Measurements from ENCODE around the gene RPS6KA3. TPM values are rescaled to one million over a fixed set of nuclear protein-coding genes. Genes with fewer than 3 reads are reported as not detected.

Gene RPS6KA3
- 10 to 100 TPM; 27.8 to 44.9 TPM for total RNA-seq
- 10 to 100 TPM; 18.5 to 27.8 TPM for polyA plus RNA-seq (ENCODE audit: insufficient read length in 2 of 2)
- long read RNA-seq, donor 1, full-length matches to known transcripts, result 2 of 2 reads
- long read RNA-seq, donor 1, partial matches to known transcripts, result 0 of 2 reads
- long read RNA-seq, donor 1, other reads (novel, unspliced or antisense), result 0 of 2 reads
- long read RNA-seq, donor 2, full-length matches to known transcripts, result 1 of 1 reads
- long read RNA-seq, donor 2, partial matches to known transcripts, result 0 of 1 reads
- long read RNA-seq, donor 2, other reads (novel, unspliced or antisense), result 0 of 1 reads
- long read RNA-seq, donor 3, full-length matches to known transcripts, result 2 of 2 reads
- long read RNA-seq, donor 3, partial matches to known transcripts, result 0 of 2 reads
- long read RNA-seq, donor 3, other reads (novel, unspliced or antisense), result 0 of 2 reads
- long read RNA-seq, donor 4, full-length matches to known transcripts, result 3 of 3 reads
- long read RNA-seq, donor 4, partial matches to known transcripts, result 0 of 3 reads
- long read RNA-seq, donor 4, other reads (novel, unspliced or antisense), result 0 of 3 reads

DNA sequence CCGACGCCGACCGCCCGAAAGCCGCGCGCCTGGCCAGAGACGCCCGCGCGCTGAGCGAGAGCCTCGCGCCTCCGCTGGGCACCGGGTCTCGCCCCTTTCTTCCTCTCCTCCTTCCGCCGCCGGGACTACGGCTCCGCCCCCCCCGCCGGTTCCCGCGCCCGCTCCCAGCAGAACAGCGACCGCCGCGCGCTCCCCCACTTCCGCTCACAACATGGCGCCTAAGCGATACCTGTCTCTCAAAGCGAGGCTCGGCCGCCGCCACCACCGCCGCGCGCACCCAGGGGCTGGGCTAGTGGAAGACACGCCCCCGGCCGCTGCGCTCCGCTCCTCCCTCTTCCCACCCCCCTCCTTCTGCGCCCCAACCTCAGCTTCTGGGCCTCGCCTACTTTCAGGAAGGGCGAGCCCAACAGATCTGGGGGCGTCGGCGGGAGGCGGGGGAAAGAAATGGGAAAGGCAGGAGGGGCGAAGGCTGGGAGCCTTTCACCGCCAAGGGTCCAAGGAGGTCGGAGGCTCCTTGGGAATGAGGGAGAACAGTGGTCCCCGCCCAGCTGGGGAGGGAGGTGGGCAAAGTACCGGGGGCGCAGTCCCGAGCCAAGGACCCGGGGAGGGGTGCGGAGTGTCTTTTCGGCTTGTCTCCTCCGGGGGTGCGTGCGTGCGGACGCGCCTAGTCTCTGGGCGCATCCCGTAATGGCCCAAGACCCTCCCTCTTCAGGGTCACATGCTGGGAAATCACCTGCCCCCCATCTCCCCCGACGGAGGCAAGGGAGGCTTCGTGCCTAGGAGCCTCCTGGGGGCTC lies at the start of gene RPS6KA3:
Gene RPS6KA3 (minus strand): TSS at position 100 of the 797 bp plus-strand sequence. CDS start 277 bp downstream, outside the sequence.
- Histone ChIP-seq H3K9me3 (ENCODE audit: control insufficient read depth, insufficient read depth, low read length) (no peaks in the 10 kb centered on the region), H3K27ac (ENCODE audit: low read depth, low read length) (peak within 1 kb of the TSS; percentile 82), H3K36me3 (ENCODE audit: control insufficient read depth, insufficient read depth, low read length) (no peaks in the 10 kb centered on the region), H3K27me3 (ENCODE audit: control insufficient read depth, insufficient read depth, low read length) (peaks cover 32% of the 10 kb centered on the region), H3K4me1 (ENCODE audit: control insufficient read depth, insufficient read depth, low read length) (peaks cover 9% of the 10 kb centered on the region), H3K4me3 (ENCODE audit: low read depth, low read length) (peak within 1 kb of the TSS; percentile 77)
- peak; percentile 58 to 95 (median 78) for DNase-seq (ENCODE audit: low read depth in 4 of 6, low spot score in 6 of 6)
- 24% methylated on average over 69 of the region's 77 CpGs for WGBS (ENCODE audit: insufficient coverage)

- Histone ChIP-seq H3K36me3 (ENCODE audit: control insufficient read depth, insufficient read depth, low read length) (no peaks in the 10 kb centered on the region), H3K4me1 (ENCODE audit: control insufficient read depth, insufficient read depth, low read length) (no peaks in the 10 kb centered on the region), H3K9me3 (ENCODE audit: control insufficient read depth, insufficient read depth, low read length) (no peaks in the 10 kb centered on the region), H3K27ac (ENCODE audit: low read depth, low read length) (no peak overlapping the region), H3K4me3 (ENCODE audit: low read depth, low read length) (no peak overlapping the region), H3K27me3 (ENCODE audit: control insufficient read depth, insufficient read depth, low read length) (peaks cover 29% of the 10 kb centered on the region)
- WGBS (ENCODE audit: insufficient coverage), result 53% methylated on average over 2 of the region's 2 CpGs
- no peak for DNase-seq (ENCODE audit: low read depth in 4 of 6, low spot score in 6 of 6)
Measured at GRCh38 chrX:20315140-20315539, 48.4 kb upstream of the RPS6KA3 start.

GRCh38 chrX:20313899-20314298 lies 47.2 kb upstream of the RPS6KA3 start:
- no peak overlapping the region for H3K27ac ChIP-seq (ENCODE audit: low read depth, low read length)
- WGBS (ENCODE audit: insufficient coverage), result 100% methylated on average over 1 of the region's 1 CpG
- DNase-seq (ENCODE audit: low read depth in 4 of 6, low spot score in 6 of 6), result no peak
- no peaks in the 10 kb centered on the region for H3K4me1 ChIP-seq (ENCODE audit: control insufficient read depth, insufficient read depth, low read length)
- H3K36me3 ChIP-seq (ENCODE audit: control insufficient read depth, insufficient read depth, low read length), result no peaks in the 10 kb centered on the region
- peaks cover 24% of the 10 kb centered on the region for H3K27me3 ChIP-seq (ENCODE audit: control insufficient read depth, insufficient read depth, low read length)
- no peak overlapping the region for H3K4me3 ChIP-seq (ENCODE audit: low read depth, low read length)
- no peaks in the 10 kb centered on the region for H3K9me3 ChIP-seq (ENCODE audit: control insufficient read depth, insufficient read depth, low read length)

DNA sequence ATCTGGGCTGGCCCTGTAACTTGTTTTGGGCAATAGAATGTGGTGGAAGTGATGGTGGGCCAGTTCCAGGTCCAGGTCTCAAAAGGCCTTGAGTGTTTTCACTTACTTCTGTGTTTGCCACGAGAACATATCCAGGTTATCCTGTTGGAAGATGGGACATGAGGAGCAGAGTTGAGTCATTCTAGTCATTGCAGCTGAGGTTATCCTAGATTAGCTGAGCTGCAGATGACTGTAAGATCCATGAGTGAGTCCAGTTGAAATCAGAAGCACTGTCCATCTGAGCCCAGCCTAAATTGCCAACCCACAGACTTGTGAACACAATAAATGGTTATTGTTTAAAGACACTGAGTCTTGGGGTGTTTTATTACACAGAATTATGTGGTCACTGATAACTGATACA lies 45.3 kb upstream of the RPS6KA3 start:
- Histone ChIP-seq H3K27me3 (ENCODE audit: control insufficient read depth, insufficient read depth, low read length) (peaks cover 23% of the 10 kb centered on the region), H3K4me1 (ENCODE audit: control insufficient read depth, insufficient read depth, low read length) (no peaks in the 10 kb centered on the region)
- 50% methylated on average over 1 of the region's 1 CpG for WGBS (ENCODE audit: insufficient coverage)

DNA sequence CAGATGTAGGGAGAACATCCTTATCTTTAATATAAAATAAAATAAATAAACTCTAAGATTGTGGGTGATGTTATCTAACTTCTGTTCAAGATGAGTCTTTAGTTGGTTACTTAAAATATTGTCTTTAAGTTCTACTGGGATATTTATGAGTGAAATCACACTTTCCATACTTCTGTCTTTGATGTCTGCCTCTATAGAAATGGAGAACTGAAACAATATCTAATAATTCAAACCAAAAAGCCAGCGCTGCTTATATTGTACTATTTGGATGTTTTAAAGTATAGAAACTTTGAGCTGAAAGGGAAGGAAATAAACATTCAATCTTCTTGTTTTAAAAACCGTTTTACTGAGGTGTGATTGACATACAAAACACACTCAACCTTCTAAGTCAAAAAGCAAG lies 44.8 kb upstream of the RPS6KA3 start:
- Histone ChIP-seq H3K27ac (ENCODE audit: low read depth, low read length) (no peak overlapping the region), H3K4me1 (ENCODE audit: control insufficient read depth, insufficient read depth, low read length) (no peaks in the 10 kb centered on the region), H3K27me3 (ENCODE audit: control insufficient read depth, insufficient read depth, low read length) (peaks cover 26% of the 10 kb centered on the region), H3K9me3 (ENCODE audit: control insufficient read depth, insufficient read depth, low read length) (no peaks in the 10 kb centered on the region), H3K36me3 (ENCODE audit: control insufficient read depth, insufficient read depth, low read length) (no peaks in the 10 kb centered on the region), H3K4me3 (ENCODE audit: low read depth, low read length) (no peak overlapping the region)
- no CpG with 5 or more reads among the region's 2 CpGs for WGBS (ENCODE audit: insufficient coverage)
- no peak for DNase-seq (ENCODE audit: low read depth in 4 of 6, low spot score in 6 of 6)

More for the DNA sequence above, 45.3 kb upstream of the RPS6KA3 start:
- no peak overlapping the region for H3K4me3 ChIP-seq (ENCODE audit: low read depth, low read length)
- no peak for DNase-seq (ENCODE audit: low read depth in 4 of 6, low spot score in 6 of 6)
- H3K36me3 ChIP-seq (ENCODE audit: control insufficient read depth, insufficient read depth, low read length), result no peaks in the 10 kb centered on the region
- H3K27ac ChIP-seq (ENCODE audit: low read depth, low read length), result no peak overlapping the region
- no peaks in the 10 kb centered on the region for H3K9me3 ChIP-seq (ENCODE audit: control insufficient read depth, insufficient read depth, low read length)

GRCh38 chrX:20309806-20310205 lies 43.1 kb upstream of the RPS6KA3 start:
- Histone ChIP-seq H3K27me3 (ENCODE audit: control insufficient read depth, insufficient read depth, low read length) (peaks cover 24% of the 10 kb centered on the region), H3K27ac (ENCODE audit: low read depth, low read length) (no peak overlapping the region), H3K36me3 (ENCODE audit: control insufficient read depth, insufficient read depth, low read length) (no peaks in the 10 kb centered on the region), H3K9me3 (ENCODE audit: control insufficient read depth, insufficient read depth, low read length) (no peaks in the 10 kb centered on the region), H3K4me1 (ENCODE audit: control insufficient read depth, insufficient read depth, low read length) (no peaks in the 10 kb centered on the region), H3K4me3 (ENCODE audit: low read depth, low read length) (no peak overlapping the region)
- WGBS (ENCODE audit: insufficient coverage), result 69% methylated on average over 6 of the region's 8 CpGs
- DNase-seq (ENCODE audit: low read depth in 4 of 6, low spot score in 6 of 6), result no peak

DNA sequence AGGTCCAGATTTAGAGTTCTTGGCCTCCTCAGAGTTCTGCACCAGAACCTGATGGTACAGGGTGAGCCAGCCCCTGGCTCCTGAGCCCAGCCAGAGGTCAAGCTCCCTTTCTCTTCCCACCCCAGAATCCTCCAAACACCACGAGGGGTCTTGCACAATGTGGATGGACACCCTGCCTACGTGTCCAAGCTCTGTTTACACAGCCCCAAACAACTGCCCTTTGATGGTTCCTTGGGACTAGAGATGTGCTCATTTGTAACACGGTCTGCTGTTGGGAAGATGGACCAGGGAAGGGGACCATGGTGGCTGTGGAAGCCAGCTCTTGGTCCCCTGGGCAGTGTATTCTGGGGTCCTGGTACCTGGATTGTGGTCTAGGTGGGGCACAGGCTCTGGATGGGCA lies 40.0 kb upstream of the RPS6KA3 start:
- Histone ChIP-seq H3K36me3 (ENCODE audit: control insufficient read depth, insufficient read depth, low read length) (no peaks in the 10 kb centered on the region), H3K27me3 (ENCODE audit: control insufficient read depth, insufficient read depth, low read length) (peaks cover 16% of the 10 kb centered on the region), H3K27ac (ENCODE audit: low read depth, low read length) (no peak overlapping the region), H3K4me1 (ENCODE audit: control insufficient read depth, insufficient read depth, low read length) (no peaks in the 10 kb centered on the region), H3K9me3 (ENCODE audit: control insufficient read depth, insufficient read depth, low read length) (no peaks in the 10 kb centered on the region), H3K4me3 (ENCODE audit: low read depth, low read length) (no peak overlapping the region)
- no peak for DNase-seq (ENCODE audit: low read depth in 4 of 6, low spot score in 6 of 6)
- whole genome bisulfite sequencing (ENCODE audit: insufficient coverage), result 36% methylated on average over 3 of the region's 3 CpGs

DNA sequence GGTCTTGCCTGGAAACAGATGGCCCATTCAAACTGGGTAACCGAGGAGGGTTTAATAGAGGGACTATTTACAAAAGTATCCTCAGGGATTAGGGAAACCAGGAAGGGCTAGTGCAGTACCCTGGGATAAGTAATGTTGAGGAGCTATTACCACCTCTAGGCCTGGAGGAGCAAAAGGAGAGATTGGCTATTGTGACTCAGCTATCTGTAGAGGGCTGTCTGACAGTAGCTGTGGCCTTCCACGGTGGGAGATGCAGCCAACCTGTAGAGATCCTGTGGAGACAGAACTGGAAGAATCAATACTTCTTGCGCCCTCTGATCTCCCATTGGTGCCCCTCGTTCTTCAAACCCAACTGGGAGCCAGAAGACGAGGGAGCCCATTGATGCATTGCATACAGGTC lies 34.1 kb upstream of the RPS6KA3 start:
- Histone ChIP-seq H3K36me3 (ENCODE audit: control insufficient read depth, insufficient read depth, low read length) (no peaks in the 10 kb centered on the region), H3K4me3 (ENCODE audit: low read depth, low read length) (no peak overlapping the region), H3K27me3 (ENCODE audit: control insufficient read depth, insufficient read depth, low read length) (peaks cover 8% of the 10 kb centered on the region), H3K27ac (ENCODE audit: low read depth, low read length) (no peak overlapping the region), H3K9me3 (ENCODE audit: control insufficient read depth, insufficient read depth, low read length) (no peaks in the 10 kb centered on the region), H3K4me1 (ENCODE audit: control insufficient read depth, insufficient read depth, low read length) (no peaks in the 10 kb centered on the region)
- 90% methylated on average over 3 of the region's 5 CpGs for WGBS (ENCODE audit: insufficient coverage)
- DNase-seq (ENCODE audit: low read depth in 4 of 6, low spot score in 6 of 6), result no peak

- H3K4me1 ChIP-seq (ENCODE audit: control insufficient read depth, insufficient read depth, low read length), result no peaks in the 10 kb centered on the region
- no peak for DNase-seq (ENCODE audit: low read depth in 4 of 6, low spot score in 6 of 6)
- WGBS (ENCODE audit: insufficient coverage), result no CpG with 5 or more reads among the region's 2 CpGs
- no peak overlapping the region for H3K4me3 ChIP-seq (ENCODE audit: low read depth, low read length)
- H3K27ac ChIP-seq (ENCODE audit: low read depth, low read length), result no peak overlapping the region
- H3K9me3 ChIP-seq (ENCODE audit: control insufficient read depth, insufficient read depth, low read length), result no peaks in the 10 kb centered on the region
- peaks cover 16% of the 10 kb centered on the region for H3K27me3 ChIP-seq (ENCODE audit: control insufficient read depth, insufficient read depth, low read length)
- H3K36me3 ChIP-seq (ENCODE audit: control insufficient read depth, insufficient read depth, low read length), result no peaks in the 10 kb centered on the region
Measured at GRCh38 chrX:20294957-20295356, 28.2 kb upstream of the RPS6KA3 start.

Measured in spinal cord (tissue), 10 donors.